ENCODE measurements around the gene C10orf71.

Gene C10orf71

DNA sequence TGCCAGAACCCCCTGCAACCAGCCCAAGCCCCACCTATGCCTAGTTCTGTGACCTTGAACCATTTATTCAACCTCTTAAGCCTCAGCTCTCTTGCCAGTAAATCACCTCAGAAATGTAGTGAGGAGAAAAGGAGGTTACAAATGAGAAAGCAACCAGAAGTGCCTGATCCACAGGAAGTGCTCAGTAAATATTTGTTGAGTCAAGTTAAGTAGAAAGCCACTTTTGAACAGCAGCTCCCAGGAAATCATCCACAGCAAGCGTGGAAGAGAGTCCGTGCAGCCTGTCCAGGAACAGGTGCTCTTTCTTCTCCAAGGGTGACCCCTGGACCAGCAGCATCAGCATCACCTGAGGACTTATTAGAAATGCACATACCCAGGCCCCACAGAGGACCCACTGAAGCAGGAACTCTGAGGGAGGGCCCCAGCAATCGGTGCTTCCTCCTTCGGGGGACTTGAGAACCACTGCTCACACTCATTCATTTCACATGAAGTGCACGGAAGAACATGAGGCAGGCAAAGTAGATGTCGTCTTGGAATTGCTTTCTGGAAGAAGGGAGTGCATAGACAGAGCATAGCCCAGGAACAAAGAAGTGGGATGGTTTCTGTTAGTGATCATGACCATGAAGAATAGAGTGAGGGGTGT lies 6.3 kb upstream of the C10orf71 start:
- DNase-seq (ENCODE audit: low spot score): no peak

DNA sequence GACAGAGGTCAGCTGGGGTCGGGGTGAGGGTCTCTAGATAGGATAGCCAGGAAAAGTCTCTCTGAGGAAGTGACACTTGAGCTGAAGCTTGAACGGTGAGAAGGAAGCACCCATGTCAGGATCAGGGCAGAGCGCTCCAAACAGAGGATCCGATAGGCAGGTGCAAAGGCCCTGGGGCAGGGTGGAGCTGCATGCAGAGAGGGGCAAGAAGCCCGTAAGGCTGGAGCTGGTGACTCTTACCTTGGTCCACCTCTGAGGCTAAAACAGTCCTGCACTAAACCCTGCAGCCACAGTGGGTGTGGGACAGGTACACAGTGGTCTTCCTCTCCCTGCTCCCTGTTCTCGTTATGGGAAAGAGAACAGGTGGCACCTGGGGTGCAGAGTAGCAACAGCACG lies 5.8 kb upstream of the C10orf71 start:
- no peak for DNase-seq (ENCODE audit: low spot score)

DNA sequence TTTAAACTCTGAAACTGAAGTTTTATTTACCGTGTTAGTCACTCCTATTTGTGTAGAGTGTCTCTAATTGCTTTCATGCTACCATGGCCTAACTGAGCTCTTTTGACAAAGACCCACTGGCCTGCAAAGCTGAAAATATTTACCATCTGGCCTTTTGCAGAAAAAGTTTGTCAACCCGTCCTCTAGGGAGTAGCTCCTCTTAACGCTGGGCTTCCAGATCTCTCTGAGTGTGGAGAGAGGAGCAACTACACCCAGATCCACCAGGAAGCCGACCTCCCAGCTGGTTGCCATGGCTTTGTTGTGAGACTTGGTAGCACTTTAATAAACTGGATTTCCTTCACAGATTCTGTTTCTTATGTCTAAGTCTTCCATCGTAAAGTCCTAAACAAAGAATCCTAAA lies 4.2 kb upstream of the C10orf71 start:
- DNase-seq (ENCODE audit: low spot score): no peak

DNA sequence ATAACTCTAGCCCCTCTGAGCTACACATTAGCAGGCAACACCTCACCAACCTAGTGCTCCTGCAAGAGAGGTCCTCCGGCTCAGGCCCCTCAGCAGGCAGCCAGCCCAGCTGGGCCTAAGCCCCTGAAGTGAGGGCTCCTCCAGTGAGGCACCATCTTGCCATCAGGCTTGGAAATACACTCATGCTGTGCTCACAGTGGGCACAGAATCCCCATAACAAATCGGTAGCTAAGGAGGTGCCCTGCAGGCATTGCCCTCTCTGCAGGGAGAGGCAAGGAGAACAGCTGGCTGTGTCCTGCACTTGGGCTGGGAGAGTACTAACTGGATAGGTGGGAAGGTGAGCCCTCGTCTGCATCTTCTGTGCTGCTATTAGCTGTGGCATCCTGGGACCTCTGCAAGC lies 3.7 kb upstream of the C10orf71 start:
- DNase-seq (ENCODE audit: low spot score): no peak

DNA sequence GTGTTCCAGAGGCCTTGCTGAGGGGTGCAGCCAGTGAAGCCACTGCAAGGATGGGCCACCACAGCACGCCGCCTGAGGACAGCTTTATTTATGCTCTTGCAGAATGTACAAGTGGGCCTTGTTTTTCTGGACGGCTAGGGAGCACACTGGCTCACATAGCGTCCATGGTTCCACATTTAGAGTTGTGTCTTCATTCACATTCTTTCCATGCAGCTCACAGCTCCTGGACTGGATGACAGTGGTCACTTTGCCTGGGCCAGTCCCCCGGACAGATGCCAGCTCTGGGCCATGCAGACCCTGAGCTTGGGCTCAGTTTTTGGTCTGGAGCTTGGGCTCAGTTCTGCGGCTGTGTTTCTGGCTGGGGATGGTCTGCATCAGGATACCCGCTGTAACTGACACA lies 2.6 kb upstream of the C10orf71 start:
- DNase-seq (ENCODE audit: low spot score): no peak

DNA sequence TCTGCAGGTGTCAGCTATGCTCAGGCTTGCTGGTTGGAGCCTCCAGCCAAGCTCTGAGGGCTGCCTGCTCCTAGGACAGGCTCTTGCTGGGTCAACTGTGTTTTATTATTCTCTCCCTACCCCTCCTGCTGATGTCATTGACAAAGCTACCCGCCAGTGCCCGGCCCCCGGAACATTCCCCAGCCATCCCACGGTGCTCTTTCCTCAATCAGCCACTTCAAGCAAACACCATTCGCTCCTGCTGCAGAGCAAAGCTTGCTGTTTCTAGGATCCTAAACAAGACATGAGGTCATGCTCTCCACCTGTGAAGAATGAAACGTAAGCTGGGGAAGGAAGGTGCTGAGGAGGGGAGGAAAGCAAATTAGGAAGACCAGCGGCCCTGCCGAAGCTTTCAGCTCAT lies 2.1 kb upstream of the C10orf71 start:
- no peak for DNase-seq (ENCODE audit: low spot score)

DNA sequence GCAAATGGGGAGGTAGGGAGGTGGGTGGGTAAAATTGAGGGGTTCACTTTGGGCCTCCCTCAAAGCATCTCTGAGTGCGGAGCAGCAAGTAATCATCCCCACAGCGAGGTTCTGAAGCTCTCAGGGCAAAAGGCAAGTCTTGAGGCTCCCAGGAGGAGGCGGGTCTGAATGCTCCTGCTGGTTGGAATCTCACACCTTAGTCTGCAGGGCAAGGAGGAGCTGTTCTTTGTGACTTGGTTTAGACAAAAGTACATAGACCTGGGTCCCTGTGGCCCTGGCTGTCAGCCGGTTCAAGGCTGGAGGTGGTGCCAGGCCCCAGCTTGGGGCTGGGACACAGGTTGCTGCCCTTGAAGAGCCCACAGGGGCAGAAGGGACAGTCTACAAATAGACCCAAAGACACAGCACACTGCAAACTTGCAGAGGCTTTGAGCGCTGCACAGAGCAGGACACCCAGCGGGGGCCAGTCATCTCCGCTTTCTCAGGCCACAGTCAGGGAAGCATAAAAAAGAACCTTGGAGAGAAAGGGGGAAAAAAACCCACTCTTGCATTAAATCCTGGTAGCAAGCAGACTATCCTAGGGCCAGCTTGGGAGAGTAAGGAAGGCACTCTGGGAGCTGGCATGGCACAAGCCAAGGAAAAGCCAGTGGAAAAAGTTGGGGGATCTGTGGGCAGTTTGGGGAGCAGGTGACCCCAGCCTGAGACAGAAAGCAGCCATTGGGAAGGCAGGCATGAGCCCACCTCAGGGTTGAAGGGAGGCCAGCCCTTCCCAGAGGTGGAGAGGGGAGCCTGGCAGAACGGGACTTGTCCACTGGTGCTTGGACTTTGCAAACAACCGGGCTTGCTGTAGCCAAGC lies 926 bp upstream of the C10orf71 start:
- no peak for DNase-seq (ENCODE audit: low spot score)

DNA sequence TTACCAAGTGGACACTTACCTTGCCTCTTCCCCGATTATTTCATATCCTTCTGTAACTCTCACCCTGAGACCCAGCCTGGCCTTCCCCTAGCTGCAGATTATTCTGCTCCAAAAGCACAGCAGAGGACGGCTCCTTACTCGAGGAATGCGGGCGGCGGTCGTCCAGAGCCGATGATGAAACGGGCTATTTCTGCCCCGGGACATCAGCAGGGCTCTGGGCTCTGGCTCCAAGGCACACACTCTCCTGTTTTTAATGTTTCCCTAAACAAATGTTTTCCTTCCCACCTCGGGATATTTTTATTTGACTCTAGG lies 343 bp upstream of the C10orf71 start:
- no peak for DNase-seq (ENCODE audit: low spot score)

DNA sequence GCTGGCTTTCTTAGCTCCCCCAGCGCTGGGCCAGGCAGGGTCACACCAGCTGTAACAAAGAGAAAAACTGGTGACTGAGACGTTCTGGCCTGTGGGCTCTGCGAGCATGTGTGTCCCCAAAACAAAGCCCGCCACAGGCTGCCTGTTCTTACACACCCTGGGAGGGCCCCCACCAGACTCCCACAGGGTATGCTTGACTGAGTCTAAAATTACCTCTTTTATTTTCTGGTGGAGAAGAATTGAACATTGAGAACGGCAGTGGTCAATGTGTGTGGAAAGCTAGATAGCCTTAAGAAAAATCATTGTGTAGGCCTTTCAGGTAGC lies 808 bp downstream of the C10orf71 start:
- DNase-seq (ENCODE audit: low spot score): peak; percentile 87

DNA sequence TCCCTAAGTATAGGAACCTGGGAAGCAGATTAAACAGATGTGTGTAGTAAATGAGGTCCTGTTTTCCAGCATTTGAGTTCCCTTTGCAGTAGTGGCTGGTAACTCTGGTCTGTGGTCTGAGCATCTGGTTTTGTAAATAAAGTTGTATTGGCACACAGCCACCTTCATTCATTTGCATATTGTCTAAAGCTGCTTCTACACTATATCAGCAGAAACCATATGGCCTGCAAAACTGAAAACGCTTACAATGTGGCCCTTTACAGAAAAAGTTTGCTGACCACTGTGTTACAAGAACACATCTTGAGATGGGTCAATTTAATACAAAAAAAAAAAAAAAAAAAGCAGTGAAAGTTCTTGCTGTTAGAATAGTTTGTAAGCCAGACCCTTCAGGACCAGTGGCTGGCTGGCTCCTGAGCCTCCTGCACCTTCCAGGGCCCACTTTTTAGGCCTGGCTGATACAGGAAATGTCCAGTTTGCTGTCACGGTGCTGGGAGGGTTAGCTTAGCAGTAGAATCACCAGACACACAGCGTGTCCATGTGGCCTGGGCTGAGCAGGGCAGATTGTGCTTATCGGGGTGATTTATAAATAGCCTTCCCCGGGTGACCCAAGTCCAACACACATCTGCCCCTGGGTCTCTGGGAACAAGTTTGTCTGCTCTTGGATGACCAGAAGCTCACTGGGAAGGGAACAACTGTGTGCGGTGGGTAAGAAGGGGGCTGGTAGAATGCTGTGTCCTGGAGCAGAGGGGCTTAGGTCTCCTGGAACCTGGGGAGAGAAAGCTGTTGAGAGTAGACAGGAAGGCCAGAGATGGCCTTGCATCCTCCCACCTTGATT lies 1.4 kb downstream of the C10orf71 start:
- DNase-seq (ENCODE audit: low spot score): peak; percentile 92

DNA sequence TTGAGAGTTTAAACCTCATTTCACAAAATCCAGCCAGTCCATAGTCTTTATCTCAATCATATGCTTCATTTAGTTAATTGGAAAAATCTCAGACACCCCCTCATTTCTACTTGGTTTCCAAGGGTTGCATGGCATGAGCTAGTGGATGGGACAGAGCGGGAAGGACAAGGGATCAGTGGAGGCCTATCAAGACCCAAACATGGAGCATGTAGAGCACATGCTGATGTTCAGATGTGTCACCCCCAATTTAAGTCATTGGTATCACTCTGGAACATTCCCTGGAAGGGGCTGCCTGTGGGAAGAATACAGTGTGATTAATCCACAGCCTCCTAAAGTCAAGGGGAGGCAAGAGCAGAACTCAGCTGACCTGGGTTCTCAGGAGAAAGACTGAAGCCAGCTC lies 2.3 kb downstream of the C10orf71 start:
- DNase-seq (ENCODE audit: low spot score): no peak

DNA sequence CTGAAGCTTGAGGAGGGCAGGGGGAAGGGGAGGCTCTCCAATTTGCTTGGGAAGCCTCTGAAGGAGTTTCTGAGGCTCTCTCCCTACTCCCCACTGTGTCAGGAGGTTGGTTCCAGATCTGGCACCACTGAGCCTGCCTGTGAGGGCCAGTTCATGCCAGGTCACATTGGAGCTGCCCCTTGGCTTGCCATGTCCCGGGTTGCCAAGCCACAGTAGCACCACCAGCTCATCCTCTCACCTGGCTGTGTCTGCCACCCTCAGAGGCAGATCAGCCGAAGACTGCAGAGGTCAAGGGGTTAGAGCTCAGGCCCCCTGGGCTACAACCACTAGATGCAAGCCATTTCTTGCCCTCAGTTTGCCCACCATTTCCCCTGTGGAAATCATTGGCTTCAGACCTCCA lies 3.1 kb downstream of the C10orf71 start:
- no peak for DNase-seq (ENCODE audit: low spot score)

DNA sequence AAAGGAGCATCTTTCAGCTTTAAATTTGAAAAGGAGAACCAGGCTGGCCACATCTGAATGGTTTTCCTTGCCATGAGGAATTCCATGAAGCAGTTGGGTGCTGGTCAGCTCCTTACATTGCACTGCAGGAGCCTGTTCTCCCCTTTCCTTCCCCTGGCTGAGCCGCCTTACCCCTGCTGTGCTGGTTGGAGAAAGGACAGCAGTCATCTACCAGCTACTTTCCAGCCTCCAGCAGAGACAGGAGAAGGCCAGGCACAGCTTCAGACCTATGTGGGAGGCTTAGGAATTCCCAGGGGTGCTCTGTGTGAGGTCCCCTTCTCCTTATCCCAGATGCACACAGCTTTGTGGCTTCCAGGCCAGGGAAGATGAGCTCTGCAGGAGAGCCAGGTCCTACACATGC lies 4.7 kb downstream of the C10orf71 start:
- no peak for DNase-seq (ENCODE audit: low spot score)

DNA sequence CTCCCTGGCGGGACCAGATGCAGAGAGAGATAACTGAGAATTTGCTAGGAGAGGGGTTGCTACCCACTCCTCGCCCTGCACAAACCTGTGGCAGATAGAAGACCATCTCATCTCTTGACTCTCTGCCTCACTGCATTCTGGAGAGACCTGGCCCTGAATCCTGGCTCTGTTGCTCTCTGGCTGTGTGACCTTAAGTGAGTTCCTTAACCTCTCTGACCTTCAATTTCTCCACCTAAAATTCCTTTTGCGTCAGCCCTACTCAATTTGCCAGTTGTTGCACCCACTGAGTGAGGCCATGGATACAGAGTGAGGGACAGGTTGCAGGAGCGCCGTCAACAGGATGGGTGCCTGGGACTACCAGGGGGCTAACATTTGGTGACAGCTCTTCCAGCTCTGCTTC lies 5.2 kb downstream of the C10orf71 start:
- no peak for DNase-seq (ENCODE audit: low spot score)

DNA sequence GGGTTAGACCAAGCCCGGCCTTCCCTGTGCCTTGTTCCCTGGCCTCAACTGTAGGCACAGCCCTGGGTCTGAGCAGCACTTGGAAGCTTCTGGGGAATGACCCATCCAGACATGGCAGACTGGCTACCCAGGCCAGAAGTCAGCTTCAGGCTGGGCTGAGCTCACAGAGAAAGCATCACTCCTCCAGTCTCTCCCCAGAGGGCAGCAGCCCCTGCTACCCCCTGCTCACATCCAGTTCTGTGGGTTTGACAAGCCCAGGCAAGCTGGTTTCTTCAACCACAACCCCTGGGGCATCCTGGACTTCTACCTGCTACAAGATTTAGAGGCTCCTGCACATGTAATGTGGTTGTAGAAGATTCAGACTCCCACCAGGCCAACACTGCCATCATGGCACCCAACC lies 9.0 kb downstream of the C10orf71 start:
- DNase-seq (ENCODE audit: low spot score): no peak

DNA sequence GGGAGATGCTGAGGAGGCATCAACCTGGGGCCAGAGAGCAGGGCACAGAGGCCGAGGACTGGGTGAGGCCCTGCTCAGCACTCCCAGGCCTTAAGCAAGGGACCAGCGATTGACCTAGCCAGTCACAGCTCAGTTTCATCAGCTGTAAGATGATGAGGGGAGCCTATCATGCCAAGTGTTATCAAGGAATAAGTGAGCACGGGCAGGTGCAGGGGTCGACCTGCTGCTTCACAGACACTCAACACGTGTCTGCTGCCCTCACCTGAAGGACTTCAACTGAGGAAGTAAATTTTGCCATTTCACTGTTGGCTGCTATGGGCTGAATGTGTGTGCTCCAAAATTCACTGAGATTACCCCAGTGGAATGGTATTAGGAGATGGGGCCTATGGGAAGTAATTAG lies 9.9 kb downstream of the C10orf71 start:
- DNase-seq (ENCODE audit: low spot score): no peak

DNA sequence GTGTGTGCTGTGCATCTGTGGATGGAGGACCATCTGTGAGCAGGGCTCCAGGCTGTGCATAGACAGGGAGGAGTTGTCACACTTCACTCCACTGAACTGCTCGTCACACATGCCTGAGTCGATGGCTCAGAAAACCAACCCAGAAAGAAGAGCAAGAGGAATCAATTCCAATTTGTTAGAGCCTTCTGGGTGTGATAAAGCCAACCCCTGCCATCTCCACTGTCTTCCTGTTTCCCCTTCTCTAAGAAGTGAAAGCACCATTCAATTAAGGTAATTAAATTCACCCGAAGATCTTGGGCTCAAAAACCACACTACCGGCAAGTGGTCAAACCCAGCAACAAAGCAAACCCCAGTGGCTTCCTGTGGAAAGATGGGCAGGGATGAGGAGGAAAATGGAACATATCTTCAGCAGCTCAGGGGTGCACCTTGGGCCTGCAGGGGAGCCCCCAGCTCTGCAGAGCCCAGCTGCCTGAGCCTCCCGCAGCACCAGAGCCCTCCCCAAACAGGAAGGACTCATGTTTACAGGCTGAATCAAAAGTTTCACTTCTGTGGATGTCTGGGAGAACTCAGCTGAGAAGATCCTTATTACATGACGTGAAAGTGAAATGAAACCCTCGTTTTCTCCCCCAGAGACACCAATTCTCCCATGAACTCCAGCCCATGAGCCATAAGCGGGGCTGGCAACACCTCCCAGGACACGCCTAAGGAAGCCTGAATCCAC lies 10.9 kb downstream of the C10orf71 start:
- peak; percentile 60 for DNase-seq (ENCODE audit: low spot score)

DNA sequence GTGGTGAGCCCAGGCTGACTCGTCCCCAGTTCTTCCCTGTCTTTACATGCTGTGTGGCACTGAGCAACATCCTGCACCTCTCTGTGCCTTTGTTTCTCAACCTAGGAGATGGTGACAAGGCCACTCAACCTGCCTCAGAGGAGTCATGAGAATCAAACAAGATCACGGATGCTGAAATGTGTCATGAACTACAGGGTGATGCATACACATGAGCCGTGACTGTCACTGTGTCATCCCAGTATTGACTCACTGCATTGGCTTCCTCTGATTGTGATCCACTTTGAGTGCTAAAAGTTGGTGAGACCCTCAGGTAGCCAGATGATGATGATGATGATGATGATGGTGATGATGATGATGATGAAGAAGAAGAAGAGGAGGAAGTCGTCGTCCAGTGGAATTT lies 11.5 kb downstream of the C10orf71 start:
- no peak for DNase-seq (ENCODE audit: low spot score)

DNA sequence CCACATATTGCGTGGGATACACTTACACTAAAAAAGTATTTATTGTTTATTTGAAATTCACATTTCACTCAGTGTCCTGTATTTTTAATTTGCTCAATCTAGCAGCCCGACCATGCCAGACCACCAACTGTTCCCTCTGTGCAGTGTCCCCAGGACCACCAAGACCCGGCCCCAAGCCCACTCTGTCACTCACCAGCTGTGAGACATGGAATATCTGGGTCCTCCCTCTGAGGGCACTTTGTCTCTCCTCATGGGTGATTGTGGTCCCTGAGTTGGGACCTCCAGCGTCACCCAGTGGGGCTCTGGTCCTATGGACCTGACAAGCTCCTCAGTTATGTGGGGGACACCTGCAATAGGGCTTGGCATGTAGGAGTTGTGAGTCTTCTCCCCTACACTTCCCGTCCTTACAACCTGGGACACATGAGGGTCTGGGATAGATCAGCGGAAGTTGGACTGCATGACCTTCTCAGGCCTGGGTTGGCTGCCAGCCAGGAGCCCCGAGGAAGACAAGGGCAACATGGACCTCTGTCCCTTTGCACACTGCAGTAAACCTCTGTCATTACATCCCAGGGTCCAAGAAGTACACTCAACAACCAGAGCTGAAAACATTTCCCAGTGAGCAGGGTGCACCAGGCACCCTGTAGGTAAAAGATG lies 12.1 kb downstream of the C10orf71 start:
- no peak for DNase-seq (ENCODE audit: low spot score)

DNA sequence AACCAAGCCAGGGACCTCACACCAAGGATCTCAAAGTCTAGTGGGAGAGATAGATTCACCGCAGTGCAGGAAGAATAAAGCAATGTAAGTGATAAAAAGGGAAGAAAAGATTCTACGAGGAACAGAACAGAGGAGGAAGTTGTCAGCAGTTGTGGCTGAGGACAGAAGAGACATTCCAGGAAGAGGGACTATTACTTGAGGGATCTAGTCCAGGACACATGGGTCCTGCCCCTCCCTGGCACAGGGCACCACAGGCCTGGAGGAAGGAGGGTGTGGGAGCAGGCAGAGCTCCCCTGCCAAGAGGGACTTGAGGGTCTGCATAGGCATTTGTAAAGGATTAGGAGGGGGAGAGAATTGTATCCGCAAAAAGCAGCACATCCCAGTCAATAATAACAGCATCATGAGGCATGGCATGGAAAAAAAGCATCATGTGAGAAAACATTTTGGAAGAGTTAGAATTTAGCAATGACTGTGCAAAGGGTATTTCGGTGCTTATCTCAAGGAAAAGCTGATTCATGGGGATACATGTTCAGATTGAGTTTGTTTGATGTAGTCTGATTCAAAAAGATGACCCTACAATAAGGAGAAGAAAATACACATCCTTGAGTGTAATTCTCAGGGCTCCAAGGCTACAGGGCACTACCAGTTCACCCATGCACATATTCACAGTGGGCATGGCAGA lies 12.7 kb downstream of the C10orf71 start:
- no peak for DNase-seq (ENCODE audit: low spot score)

DNA sequence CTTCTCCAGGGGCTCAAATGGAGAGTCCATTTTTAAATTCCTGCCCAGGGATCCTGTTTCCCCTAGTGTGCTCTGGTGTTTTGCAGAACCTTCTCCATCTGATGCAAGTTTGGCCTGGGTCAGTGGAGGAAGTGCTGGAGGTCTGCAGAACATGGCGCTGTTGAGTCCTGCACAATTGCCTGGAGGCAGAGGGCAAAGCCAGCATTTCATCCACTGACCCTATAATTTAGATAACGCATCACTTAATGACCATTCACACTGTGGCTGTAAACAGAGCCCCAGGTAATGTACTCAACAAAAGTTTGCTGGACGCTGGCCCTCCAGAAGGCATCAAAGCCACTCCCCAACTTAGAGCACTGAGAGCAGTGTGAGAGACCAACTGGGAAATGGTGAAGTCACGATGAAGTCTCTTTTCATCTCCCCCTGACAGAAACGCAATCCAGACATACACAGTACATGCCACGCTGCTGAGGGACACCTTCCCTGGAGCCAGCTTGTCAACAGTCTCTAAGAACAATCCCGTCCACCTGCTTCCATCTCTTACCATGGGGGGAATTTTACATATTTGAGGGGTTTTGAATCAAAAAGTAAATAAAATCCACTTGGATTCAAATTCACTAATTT lies 13.4 kb downstream of the C10orf71 start:
- no peak for DNase-seq (ENCODE audit: low spot score)
